GM19238 (cell line): ENCODE data around the gene ZBED1.
A peak's percentile ranks its signal among the peaks of the same experiment; 100 is the strongest.
"Not testable (repeated sequence)": the region's sequence is repeated elsewhere in the genome, so short reads cannot be mapped to it uniquely, and the experiment has no call there.

Experiments
- DNase-seq: peaks from one replicate; pipeline ENCODE4 v3.0.0; 2011; ENCODE audit warnings: low spot score; ENCODE audit not compliant: insufficient read length

The ZBED1 gene

GRCh38 chrX:2500803-2501558 lies at the start of gene ZBED1, which contains the start of gene DHRSX:
Gene ZBED1 (minus strand): TSS chrX:2500976. CDS start chrX:2490719, 10,257 bp downstream.
Gene DHRSX (minus strand): TSS chrX:2500976. CDS start chrX:2500925, 51 bp downstream.
- DNase-seq: peak; percentile 78

GRCh38 chrX:2549876-2550275 lies 49.1 kb upstream of the ZBED1 start:
- no peak for DNase-seq

GRCh38 chrX:2548711-2549423 lies 48.1 kb upstream of the ZBED1 start:
- no peak for DNase-seq

GRCh38 chrX:2547736-2548135 lies 47.0 kb upstream of the ZBED1 start:
- DNase-seq: no peak

GRCh38 chrX:2546496-2546895 lies 45.7 kb upstream of the ZBED1 start:
- no peak for DNase-seq

- DNase-seq: no peak
Observed at GRCh38 chrX:2545144-2545543, 44.4 kb upstream of the ZBED1 start.

GRCh38 chrX:2542826-2543521 lies 42.2 kb upstream of the ZBED1 start:
- no peak for DNase-seq

GRCh38 chrX:2541603-2542002 lies 40.8 kb upstream of the ZBED1 start:
- DNase-seq: no peak

GRCh38 chrX:2540426-2540947 lies 39.7 kb upstream of the ZBED1 start:
- no peak for DNase-seq

GRCh38 chrX:2539586-2539985 lies 38.8 kb upstream of the ZBED1 start:
- no peak for DNase-seq

GRCh38 chrX:2538031-2538757 lies 37.4 kb upstream of the ZBED1 start:
- DNase-seq: no peak

- no peak for DNase-seq
Observed at GRCh38 chrX:2536974-2537373, 36.2 kb upstream of the ZBED1 start.

GRCh38 chrX:2536141-2536540 lies 35.4 kb upstream of the ZBED1 start:
- no peak for DNase-seq

GRCh38 chrX:2534261-2535021 lies 33.7 kb upstream of the ZBED1 start:
- not testable (repeated sequence) for DNase-seq

- DNase-seq: no peak
Observed at GRCh38 chrX:2533424-2533823, 32.6 kb upstream of the ZBED1 start.

- no peak for DNase-seq
Observed at GRCh38 chrX:2526390-2526789, 25.6 kb upstream of the ZBED1 start.

GRCh38 chrX:2523911-2524310 lies 23.1 kb upstream of the ZBED1 start:
- DNase-seq: no peak

GRCh38 chrX:2521927-2522386 lies 21.2 kb upstream of the ZBED1 start:
- no peak for DNase-seq

- DNase-seq: peak; percentile 40
Observed at GRCh38 chrX:2521092-2521926, 20.5 kb upstream of the ZBED1 start.
